ENCODE results near the gene ITGAE.

ITGAE gene

DNA sequence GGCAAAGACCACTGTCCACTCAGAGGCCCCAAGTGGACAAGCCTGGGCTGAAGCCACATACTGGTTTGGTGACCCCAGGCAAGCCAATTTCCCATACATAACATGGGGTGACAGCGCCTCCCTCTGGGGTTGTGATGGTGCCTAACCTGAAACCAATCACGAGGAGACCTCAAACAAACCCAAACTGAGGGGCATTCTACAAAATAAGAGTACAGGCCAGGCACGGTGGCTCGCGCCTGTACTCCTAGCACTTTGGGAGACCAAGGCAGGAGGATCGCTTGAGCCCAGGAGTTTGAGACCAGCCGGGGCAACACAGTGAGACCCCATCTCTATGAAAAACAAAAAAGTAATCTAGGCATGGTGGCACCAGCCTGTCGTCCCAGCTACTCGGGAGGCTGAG lies 108.6 kb downstream of the ITGAE start:
- DNase-seq, result no peak

- DNase-seq, result no peak
These were observed 109.3 kb downstream of the ITGAE start for GRCh38 chr17:3691617-3692067.

GRCh38 chr17:3690094-3690715 lies 110.8 kb downstream of the ITGAE start:
- no peak for DNase-seq

DNA sequence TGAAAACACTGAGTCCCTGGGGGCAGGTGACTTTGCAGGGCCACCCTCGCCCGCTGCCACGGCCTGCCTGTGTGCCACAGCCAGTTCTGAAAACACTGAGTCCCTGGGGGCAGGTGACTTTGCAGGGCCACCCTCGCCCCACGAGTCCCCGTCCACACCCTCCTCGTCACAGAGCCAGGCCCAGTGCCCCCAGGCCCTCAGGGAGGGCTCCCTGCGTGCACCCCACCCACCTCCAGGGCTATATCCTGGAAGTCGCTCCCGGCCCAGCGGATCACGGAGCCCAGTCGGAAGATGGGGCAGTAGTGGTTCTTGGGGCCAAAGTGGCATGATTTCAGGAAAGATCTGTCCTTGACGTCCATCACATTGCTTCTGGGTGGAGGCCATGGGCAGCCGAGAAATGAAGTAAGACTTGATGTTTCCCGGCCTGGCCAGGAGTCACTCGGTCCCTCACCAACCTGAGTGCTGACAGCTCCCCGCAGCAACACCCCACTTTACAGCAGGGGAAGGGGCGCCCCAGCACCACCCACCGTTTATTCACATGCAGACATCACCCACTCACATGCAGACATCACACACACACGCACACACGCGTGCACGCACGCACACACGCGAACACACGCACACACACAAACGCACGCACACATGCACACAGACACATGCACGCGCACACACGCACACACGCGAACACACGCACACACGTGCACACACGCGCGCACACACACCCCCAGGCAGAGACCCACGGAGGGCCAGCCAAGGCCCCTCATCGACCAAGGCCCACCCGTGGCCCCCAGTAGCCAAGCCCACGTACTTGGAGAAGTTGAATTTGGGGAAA lies 111.5 kb downstream of the ITGAE start:
- no peak for DNase-seq

GRCh38 chr17:3688852-3689261 lies 112.1 kb downstream of the ITGAE start:
- DNase-seq, result no peak

- DNase-seq, result no peak
These were observed 112.9 kb downstream of the ITGAE start for GRCh38 chr17:3688027-3688553.

- no peak for DNase-seq
These were observed 115.8 kb downstream of the ITGAE start for GRCh38 chr17:3685174-3685573.

- DNase-seq, result no peak
These were observed 117.9 kb downstream of the ITGAE start for GRCh38 chr17:3683054-3683511.

DNA sequence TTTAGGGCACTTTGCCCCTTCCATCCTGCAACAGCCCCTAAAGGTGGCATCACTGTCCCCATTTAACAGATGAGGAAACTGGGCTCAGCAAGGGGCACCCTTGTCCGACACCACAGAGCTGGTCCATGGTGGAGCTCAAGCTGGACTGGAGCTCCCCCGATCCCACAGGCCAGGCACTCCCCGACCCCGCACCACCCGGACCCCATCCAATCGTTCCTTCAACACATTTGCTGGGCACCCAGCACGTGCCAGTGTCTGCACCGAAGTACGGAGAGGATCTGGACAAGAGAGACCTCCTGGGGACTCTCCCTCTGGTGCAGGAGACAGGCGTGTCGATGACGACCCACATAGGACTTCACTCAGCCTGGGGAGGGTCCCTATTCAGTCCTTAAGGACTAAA lies 119.0 kb downstream of the ITGAE start:
- no peak for DNase-seq

DNA sequence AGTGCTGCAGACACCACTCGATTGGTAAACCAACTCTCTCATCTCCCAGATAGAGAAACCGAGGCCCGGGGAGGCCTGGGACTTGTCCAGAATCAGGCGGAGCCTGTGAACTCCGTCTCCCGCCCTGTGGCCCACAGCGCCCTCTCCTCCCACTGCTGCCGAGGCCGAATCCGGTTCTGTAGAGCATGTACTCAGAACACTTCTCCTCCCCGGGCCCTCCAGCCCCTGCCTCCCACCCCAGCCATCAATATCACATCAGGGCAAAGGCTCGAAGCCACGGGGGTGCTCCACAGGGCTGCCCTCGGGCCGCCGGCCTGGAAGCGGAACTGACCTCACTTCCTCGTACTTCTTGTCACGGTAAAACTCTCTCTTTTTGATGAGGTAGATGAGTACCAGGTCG lies 119.4 kb downstream of the ITGAE start:
- DNase-seq, result no peak

GRCh38 chr17:3681057-3681456 lies 119.9 kb downstream of the ITGAE start:
- DNase-seq, result no peak

GRCh38 chr17:3679531-3680126 lies 121.4 kb downstream of the ITGAE start:
- DNase-seq, result no peak

DNA sequence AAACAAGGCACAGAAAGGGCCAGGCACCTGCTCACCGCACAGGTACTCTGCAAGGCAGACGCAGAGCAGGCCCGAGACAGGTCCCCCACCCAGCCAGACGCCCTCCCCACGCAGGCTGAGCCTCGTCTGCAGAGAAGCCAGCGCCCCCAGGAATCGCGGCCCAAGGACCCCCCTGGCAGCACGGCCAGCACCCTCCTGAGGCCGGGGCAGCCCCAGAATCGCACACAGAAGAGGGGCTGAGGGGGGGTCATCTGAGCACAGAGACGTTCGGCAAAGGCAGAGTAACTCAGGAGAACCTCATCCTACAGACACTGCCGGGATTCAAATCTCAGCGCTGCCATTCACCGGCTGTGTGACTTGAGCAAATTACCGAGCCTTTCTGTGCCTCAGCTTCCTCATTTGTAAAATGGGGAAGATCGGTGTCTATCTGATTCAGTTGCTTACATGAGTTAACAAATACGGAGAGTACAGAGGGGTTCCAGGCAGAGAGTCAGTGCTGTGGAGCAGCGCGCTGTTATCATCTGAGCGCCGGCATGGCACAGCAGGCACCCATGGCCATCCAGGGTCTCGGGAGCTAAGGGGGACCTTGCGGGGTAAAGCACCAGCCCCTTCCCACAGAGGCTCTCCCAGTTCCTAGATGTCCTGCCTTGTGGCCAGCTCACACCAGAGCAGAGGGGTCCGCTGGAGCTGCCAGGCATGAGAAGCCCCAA lies 122.0 kb downstream of the ITGAE start:
- DNase-seq, result no peak

GRCh38 chr17:3678095-3678820 lies 122.7 kb downstream of the ITGAE start:
- no peak for DNase-seq

GRCh38 chr17:3675886-3676285 lies 125.1 kb downstream of the ITGAE start:
- no peak for DNase-seq

DNA sequence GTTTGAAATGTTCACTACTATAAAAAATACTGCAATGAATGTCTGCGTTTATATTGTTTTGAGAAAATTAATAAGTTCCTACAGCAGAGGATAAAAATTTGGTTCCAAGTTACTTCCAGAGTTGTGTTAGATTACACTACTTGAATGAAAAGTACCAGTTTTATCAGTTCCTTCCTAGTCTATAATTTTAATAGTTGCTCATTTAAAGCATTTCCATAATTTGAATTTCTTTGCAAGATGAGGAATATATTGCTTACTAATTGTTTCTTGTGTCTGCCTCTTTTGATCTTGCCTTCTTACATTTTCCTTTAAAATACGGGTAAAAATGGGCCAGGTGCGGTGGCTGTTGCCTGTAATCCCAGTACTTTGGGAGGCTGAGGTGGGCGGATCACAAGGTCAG lies 128.4 kb downstream of the ITGAE start:
- no peak for DNase-seq

DNA sequence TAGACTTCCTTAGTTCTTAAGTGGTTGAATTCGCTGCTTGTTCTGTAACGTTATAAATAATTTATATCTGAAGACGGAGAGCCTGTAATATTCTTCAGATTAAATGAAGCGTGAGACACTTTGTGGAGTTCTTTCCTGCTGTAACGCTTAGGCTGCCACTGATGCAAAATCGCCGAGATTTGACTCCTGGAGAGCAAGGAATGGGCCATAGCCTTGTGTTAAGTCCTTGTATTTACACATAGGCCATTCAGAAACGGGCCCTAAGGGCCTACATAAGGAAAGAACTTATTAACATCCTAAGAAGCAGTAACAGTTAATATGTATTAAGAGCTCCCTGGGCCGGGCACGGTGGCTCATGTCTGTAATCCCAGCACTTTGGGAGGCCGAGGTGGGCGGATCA lies 131.4 kb downstream of the ITGAE start:
- DNase-seq, result no peak

DNA sequence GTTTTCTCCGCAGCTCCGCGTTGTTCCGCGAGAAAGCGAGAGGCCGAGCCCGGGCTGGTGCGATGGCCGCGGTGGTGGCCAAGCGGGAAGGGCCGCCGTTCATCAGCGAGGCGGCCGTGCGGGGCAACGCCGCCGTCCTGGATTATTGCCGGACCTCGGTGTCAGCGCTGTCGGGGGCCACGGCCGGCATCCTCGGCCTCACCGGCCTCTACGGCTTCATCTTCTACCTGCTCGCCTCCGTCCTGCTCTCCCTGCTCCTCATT lies 132.0 kb downstream of the ITGAE start:
- DNase-seq, result no peak

GRCh38 chr17:3668279-3669084 lies 132.5 kb downstream of the ITGAE start, which contains the start of the genes EMC6 and TAX1BP3:
Gene EMC6 (plus strand): TSS chr17:3668812. CDS start chr17:3669147, 335 bp downstream.
Gene TAX1BP3 (minus strand): TSS chr17:3668578. CDS start chr17:3668526, 52 bp downstream.
- peak; percentile 91 for DNase-seq

DNA sequence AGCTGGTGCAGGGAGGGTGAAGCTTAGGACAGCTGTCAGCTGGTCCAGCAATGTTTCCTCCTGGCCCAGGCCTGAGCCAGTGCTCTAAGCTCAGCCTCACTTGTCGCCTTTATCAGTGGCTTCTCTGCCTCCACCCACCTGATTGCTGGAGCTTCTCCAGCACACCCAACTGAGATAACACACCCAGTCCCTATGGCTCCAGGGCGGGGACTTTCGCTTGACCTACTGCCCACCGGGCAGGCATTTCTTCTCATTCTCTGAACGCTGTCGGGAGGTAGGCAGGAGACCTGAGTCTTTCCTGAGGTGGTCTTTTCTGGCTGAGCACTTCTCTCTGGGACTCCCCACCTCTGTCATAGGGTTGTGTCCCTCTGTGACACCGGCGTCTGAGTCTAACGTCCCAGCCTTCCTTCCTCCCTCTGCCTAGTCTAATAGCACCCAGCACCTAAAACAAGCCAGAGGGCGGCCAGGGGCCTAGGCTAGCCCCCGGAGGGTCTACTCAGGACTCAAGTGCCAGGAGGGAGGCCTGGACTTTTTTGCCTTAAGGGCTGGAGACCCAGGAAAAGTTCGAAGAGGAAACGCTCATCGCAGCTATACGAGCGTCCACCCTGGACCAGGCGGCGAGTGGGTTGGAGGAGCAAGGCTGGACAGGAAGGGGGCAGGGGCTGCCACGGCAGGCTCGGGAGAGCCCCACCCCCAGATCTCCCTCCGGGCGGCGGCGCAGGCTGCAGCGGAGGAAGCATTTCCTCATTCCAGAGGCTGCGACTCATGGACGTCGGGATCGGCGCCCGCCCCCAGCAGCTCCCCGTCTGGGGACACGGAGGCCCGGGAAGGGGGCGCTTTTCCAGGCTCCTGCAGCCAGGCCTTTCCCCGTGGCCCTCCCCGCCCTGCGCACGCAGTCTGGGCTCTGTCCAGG lies 133.4 kb downstream of the ITGAE start:
- DNase-seq, result peak; percentile 39
